ENCODE measurements around the gene NAV2.

NAV2 gene

DNA sequence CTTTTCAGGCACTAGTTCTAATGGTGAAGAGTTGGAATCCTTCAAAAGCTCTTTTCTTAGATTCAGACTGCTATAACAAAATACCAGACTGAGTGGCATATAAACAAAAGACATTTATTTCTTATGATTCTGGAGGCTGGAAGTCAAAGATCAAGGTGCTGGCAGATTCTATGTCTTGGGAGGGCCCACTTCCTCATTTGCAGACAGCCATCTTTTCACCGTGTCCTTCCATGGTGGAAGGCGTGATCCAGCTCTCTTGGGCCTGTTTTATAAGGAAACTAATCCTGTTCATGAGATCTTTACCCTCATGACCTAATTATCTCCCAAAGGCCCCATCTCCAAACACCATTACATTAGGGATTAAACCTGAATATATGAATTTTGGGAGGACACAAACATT lies 124.0 kb downstream of the NAV2 start:
- DNase-seq (ENCODE audit: low read depth): no peak

DNA sequence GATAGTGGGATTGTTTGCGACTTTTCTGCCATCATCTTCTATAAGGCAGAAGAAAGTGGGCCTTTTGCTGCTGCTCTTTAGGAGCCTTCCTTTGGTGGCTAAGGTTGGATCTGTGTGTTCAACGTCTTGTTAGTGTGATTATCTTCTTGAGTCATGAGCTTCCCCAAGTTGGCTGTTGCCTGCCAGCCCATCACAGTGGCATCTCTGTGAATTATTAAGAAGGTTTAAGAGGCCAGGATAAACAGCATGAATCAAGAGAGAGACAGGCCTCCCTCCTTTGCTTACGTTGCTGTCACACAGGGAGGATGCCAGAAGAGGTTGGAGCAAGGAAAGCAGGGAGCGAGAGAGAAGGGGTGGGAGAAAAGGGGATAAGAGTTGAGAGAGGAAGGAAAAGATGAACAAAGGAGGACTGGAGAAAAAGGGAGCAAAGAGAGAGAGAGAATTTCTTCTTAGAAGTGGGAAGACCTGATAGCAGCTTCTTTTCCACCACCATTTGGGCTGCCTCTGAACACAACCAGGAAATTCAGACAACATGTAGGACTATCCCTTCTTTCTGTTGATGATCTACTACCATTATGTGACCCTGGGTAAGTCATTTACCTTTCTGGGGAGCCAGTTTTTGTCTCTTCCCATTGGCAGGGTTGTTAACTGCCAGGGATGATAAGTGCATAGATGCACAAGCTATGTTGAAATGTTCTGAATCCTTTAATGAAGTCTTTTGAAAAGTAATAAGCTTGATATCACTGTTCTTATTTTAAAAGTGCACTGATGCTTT lies 126.5 kb downstream of the NAV2 start:
- DNase-seq (ENCODE audit: low read depth): no peak

GRCh38 chr11:19840961-19841360 lies 128.3 kb downstream of the NAV2 start:
- no peak for DNase-seq (ENCODE audit: low read depth)

DNA sequence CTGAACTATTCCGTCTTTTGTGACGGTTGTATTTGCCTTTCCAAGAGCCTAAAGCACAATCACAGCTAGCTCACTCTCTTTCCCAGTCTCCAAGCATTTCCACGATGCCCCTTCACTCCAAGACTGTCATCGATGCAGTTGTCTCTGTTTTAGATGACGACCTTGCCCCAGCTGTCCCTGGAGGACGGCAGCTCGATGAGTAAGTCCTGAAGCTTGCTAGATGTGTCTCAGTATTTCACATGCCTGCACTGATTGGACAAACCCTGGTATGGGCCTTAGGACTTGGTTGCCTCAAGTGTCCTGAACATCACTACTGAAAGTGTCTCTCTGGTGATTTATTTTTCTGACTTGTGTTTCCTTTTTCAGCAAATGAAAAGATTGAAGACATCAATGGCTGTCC lies 129.9 kb downstream of the NAV2 start:
- DNase-seq (ENCODE audit: low read depth): no peak

- no peak for DNase-seq (ENCODE audit: low read depth)
Measured at GRCh38 chr11:19843079-19843478, 130.4 kb downstream of the NAV2 start.

- no peak for DNase-seq (ENCODE audit: low read depth)
Measured at GRCh38 chr11:19844012-19844411, 131.4 kb downstream of the NAV2 start.

GRCh38 chr11:19844806-19845205 lies 132.2 kb downstream of the NAV2 start:
- DNase-seq (ENCODE audit: low read depth): no peak

GRCh38 chr11:19845626-19846025 lies 133.0 kb downstream of the NAV2 start:
- no peak for DNase-seq (ENCODE audit: low read depth)

DNA sequence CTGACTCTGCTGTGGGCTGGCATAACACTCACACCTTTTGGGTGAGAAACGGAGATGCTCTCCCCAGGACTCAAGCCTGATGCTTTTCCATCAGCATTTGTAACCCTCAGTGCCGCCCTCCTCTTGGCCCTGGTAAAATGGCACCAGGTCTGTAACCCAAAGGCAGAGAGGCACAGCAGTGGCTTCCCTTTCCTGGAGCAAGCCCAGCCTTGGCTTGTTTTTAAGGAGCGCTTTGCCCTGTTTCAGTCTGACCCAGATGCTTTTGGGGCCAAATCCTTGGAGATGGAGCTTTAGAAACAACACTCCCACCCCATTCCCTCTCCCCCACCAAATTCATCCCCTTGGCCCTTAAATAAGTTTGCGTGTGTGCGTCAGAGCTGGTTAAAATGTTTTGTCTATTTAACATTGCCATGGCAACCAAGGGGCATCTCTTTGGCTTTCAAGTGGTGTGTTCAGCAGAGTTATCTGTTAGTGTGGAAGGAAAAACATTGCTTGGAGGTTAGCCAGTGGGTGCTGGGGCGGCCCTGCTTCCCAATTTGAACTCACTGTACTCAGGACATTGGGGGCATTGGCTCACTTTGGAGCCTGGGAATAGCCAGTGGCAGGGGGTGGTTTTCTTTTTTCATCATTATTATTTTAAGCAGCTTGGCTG lies 134.1 kb downstream of the NAV2 start:
- no peak for DNase-seq (ENCODE audit: low read depth)

DNA sequence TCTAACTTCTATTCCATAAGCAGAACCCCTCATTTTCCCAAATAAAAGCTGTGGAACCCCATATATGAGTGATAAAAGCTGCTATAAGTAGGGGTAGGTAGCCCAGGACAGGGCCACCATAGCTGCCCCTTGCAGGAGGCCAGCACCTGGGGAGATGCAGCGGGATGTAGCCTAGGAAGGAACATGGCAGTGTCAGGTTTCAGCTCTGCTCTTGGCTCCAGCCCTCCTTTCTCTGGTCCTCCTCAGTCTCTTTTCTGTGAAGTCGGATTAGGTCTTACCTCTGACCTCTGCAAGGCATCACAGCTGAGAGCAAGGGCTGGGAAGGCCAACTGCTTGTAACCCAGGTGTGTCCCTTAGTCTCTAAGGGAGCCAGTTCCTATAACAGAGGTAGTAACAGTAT lies 135.6 kb downstream of the NAV2 start:
- no peak for DNase-seq (ENCODE audit: low read depth)

DNA sequence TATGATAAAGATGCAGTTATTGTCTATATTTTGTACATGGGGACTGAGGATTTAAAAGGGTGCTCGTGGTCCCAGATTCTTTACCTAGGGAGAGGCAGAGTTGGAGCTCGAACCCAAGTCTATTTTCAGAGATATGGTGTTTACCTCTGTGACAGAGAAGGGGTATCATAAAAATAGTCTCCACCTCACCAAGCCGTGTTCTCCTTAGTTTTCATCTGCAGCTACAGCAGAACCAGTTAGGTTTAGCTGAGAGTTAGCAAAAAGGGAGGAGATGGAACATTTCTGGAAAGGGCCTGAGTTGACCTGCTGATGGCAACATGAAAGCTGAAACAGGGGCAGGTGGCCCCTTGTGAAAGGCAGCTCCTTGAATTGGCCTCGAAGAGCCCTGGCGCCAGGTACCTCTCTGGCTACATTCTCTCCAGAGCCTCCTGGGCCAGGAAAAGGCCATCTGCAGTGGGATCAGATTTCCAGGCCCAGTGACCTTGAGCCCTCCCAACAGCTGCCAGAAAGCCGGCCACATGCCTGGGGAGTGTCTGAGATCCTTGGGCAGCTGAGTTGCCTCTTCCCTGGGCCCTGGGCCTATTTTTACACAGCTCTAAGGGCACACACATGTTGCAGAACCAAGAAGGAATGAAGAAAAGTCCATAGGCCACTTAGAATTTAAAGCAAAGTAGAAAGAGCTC lies 136.6 kb downstream of the NAV2 start:
- DNase-seq (ENCODE audit: low read depth): no peak

DNA sequence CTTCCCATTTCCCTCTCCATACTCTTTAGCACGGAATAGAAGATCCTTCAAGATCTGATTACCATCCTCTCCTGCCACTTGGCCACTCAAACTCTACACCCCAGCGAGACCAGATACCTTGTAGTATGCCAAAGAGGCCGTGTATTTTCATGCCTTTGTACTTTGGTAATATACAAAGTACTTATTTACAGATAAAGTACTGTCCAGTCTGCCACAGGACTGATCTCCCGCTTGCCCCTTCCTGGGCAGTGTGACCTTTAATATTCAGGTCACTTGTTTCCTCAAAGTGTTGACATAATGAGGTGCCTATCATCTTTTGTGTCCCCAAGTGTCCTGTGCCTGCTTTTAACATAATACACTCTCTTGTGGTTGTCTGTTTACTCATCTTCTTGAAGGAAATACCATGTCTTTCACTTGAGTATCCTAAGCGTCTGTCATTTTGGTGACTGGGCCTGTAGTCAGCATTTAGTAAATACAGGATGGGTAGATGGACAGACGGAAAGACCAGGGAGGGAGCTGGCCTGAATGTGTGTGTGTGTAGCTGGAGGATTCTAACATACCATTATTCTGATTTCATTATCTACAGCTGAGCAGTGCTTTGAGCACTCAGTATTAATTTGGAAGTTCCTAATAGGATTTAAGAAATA lies 137.4 kb downstream of the NAV2 start:
- DNase-seq (ENCODE audit: low read depth): no peak

GRCh38 chr11:19852288-19852687 lies 139.7 kb downstream of the NAV2 start:
- DNase-seq (ENCODE audit: low read depth): no peak

DNA sequence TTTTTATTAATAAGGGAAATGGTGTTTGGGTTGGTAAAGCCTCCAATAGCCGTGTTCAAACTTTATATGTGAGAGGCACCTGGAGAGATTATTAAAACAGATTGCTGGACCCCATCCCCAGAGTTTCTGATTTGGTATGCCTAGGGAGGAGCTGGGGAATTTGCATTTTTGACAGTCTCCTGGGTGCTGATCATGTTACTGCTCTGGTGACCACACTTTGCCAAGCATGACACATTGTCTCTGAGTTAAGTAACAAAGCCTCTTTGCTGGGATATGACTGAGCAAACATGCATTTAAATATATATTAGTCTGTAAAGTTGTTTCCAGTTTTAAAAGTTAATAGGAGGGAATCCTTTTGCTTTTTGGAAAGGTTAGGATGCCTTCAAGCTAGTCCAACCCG lies 140.4 kb downstream of the NAV2 start:
- no peak for DNase-seq (ENCODE audit: low read depth)

DNA sequence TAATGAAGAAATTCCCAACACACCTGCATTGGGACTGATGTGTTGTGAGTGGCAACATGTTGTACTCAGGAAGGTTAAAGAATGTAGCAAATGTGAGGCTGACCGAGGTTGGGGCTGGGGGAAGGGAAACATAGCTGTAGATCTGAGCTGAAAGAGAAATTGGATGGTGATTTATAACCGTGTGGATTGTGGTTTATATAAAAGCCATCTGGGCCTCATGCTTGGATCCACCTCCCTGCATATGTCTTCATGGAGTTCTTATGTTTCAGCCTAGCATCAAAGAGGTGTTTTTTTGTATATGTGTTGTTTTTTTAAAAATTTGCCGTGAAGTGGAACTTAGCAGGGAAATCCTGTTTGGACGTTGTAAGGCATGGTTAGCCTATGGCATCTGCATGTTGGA lies 141.3 kb downstream of the NAV2 start:
- DNase-seq (ENCODE audit: low read depth): no peak

DNA sequence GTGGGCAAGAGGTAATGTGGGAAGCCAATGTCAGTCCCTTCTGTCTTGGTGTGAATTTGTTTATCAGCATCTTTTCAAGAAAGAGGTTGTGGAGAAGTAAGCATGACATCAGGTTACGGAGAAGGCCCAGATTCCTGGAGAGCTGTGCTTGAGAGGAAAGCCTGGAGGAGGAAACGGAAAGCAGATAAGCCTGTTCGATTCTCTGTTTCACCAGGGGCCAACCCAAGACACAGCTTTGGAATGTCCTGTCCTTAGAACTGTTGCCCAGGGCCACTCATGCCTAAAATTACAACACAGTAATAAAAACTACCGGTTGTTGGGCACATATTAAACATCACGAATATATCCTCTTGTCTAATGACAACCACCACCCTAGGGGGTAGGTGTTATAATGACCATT lies 148.5 kb downstream of the NAV2 start:
- DNase-seq (ENCODE audit: low read depth): no peak

DNA sequence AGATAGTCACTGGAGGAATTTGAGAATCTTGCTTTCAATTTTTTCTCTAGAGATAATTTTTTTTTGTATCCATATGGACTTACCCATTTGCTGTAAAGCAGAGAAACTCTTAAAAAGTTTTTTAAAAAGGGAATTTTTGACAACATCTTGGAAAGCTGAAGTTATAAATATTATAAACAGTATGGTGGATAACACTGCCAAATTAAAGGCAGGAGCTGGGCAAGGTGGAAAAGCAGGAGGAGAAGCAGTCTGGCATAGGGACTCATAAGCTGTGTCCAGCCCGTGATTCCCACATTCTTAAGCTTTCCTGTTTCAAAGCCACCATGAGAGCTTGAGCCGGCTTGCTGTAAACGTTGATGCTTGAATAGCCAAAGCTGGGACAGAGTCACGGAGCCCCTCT lies 149.5 kb downstream of the NAV2 start:
- DNase-seq (ENCODE audit: low read depth): no peak

- no peak for DNase-seq (ENCODE audit: low read depth)
Measured at GRCh38 chr11:19864141-19865140, 151.8 kb downstream of the NAV2 start.

DNA sequence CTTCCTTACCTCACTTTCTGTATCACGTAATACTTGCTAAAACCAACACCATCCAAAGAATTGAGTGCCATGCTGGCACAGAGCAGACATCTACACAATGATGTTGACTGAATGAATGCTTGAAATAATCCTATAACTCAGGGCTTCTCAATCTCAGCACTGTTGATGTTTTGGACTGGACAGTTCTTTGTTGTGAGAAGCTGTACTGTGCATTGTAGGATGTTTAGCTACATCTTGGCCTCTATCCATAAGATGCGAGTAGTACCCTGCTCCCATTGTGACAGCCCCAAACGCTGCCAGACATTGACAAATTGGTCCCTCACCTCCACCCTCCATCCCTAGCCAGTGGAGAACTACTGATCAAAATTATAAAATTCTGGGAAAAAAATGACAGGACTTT lies 153.4 kb downstream of the NAV2 start:
- no peak for DNase-seq (ENCODE audit: low read depth)

DNA sequence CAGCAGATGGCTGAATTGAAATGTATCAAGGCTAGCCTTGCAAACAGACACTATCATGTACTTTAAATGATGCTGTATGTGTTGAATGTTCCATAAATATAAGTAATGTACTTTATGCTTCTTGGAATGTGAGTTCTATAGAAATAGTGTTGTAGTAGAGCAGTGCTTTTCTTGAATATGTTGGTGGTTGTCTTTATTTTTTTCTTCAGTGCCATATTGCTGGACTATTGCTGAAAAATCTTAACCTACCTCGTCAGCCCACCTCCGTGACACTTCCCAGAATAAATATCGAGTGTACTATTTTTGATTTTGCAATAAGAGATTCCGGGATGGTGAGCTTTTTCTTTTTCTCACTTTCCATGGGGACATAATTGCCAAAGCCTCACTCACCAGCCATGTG lies 153.9 kb downstream of the NAV2 start:
- no peak for DNase-seq (ENCODE audit: low read depth)

GRCh38 chr11:19867064-19867463 lies 154.4 kb downstream of the NAV2 start:
- DNase-seq (ENCODE audit: low read depth): no peak

Measured in stimulated activated CD8-positive, alpha-beta memory T cell treated with anti-CD3 and anti-CD28 coated beads, Interleukin-7, amount 100 ng/mL, for 24 hours (primary cell).